Measurements from ENCODE around the gene C9orf43.
"Not testable (repeated sequence)": the region's sequence is repeated elsewhere in the genome, so short reads cannot be mapped to it uniquely, and the experiment has no call there.

Gene C9orf43, protein sequence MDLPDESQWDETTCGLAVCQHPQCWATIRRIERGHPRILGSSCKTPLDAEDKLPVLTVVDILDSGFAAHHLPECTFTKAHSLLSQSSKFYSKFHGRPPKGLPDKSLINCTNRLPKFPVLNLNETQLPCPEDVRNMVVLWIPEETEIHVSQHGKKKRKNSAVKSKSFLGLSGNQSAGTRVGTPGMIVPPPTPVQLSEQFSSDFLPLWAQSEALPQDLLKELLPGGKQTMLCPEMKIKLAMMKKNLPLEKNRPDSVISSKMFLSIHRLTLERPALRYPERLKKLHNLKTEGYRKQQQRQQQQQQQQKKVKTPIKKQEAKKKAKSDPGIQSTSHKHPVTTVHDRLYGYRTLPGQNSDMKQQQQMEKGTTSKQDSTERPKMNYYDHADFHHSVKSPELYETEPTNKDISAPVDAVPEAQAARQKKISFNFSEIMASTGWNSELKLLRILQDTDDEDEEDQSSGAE

DNA sequence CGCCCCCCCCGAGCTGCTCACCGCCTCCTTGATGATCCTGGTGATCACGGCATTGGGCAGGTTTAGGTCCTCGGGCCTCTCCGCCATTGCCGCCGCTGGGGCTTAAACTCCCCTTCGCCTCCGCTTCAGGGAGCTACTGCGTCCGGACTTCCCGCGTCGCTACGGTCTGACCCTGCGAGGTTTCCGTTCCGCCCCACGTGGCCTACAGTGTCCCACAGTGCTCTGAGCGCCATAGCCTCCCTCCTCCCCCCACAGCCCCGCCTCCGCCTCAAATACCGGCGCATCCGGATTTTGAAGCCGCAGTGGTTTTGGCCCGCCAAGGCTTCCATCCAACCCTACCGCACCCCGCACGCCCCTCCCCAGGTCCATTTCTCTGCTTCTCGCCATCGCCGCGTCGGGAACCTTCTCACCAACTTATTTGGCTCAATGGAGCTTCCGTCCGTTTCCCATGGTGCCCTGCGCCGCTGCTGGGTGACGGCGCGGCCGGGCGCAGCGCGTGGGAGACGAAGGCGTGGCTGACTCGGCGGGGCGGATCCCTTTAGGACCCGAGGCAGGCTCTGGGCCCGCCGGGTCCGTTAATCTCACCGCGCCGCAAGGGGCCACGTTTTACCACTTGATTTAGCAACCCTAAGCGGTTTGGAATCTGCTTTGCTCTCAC lies at the start of gene C9orf43, which contains the start of gene POLE3:
Gene C9orf43 (plus strand): TSS at position 541 of the 658 bp plus-strand sequence. CDS start 2,747 bp downstream, outside the sequence.
Gene POLE3 (minus strand): TSS at position 469 of the 658 bp plus-strand sequence. CDS start 382 bp downstream, at position 87.
- DNase-seq = peak; percentile 73 to 99 (median 94)

DNA sequence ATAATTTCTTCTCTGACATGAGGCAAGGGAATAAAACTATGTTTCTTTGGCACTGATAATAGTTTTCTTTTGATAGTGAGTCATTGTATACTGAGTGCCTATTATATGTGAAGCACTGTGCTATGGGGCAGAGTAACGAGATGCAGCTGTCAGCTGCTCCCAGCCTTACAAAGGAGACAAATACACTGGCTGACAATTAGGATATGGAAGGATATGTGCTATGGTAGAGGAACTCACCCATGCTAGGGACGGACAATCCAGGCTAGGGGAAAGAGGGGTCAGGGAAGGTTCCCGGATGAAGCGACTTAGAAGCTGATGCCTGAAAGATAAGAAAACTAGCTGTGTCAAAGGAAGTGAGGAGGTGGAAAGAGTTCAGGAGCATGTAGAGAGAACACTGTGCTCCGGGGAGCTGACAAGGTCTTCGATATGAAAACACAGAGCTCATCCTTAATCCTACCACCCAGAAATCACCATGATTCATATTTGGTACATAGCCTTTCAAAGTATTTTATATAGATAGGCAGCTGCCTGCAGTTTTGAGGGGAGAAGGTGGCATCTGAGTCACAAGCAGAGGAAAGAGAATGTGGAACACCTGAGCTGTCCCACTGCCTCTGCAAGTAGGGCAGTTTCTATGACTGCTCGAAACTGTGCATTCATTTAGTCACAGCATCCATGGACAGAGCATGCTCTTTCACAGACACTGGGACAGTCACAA lies 49.1 kb upstream of the C9orf43 start:
- DNase-seq = peak in 3 of 51 donors; percentile 12 to 69 (median 25)

DNA sequence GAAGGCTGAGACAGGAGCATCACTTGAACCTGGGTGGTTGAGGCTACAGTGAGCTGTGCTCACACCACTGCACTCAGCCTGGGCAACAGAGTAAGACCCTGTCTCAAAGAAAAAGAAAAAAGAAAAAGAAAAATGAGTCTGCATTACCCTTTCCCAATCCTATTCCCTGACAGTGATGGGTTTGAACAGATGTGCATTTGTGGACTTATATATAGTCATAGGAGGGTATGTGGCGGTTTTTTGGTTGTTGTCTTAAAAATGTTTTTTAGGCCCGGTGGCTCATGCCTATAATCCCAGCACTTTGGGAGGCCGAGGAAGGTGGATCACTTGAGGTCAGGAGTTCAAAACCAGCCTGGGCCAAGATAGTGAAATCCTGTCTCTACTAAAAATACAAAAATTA lies 47.2 kb upstream of the C9orf43 start:
- no peak for DNase-seq

DNA sequence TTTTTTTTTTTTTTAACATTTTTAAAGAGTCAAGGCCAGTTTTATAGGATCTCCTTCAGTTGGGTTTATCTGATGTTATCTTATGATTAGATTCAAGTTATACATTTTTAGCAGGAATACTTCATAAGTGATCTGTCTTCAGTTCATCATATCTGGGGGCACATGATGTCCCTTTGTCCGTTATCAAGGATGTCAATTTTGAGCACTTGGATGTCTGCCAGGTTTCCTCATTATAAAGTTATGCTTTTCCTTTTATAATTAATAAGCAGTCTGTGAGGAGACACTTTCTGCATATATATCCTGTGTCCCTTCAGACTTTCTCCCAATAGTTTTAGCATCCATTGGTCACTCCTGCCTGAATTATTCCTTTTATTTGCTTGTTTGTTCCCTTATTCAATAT lies 45.6 kb upstream of the C9orf43 start:
- DNase-seq = no peak

DNA sequence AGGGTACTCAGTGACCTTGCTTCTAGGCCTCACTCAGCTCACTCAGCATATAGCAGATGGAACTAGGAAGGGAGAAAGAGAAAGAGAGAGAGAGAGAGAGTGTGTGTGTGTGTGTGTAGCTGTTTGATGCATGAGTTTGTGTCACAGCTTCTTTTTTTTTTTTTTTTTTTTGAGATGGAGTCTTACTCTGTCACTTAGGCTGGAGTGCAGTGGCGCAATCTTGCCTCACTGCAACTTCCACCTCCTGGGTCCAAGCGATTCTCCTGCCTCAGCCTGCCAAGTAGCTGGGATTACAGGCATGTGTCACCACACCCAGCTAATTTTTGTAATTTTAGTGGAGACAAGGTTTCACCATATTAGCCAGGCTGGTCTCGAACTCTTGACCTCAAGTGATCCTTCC lies 44.9 kb upstream of the C9orf43 start:
- not testable (repeated sequence) for DNase-seq

DNA sequence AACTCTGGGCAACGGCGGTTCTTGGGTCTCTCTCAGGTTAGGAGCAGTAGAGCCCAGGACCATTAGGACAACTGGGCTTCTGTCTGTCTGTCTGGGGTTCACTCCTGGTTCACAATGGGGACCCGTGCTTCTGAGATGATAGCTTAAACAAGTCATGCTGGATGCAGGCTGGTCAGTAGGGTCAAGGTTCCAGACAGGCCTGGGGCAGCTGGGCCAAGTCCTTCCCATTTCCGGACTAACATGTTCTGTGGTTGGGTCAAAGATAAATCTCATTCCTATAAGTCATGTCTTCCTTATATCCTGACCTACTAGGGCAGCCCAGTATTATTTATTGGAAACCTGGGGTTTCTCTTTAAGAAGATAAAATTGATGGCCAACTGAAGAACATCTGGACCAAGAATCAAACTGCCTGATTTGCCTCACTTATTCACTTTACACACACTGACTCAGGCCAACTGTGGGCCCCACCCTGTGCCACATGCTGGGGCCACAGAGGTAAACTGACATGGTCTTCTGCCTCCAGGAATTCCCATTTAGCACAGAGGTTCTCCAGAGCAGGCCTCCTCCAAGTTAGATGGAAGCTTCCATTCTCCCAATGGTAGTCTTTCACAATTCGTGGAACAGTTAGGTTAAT lies 42.1 kb upstream of the C9orf43 start:
- no peak for DNase-seq

DNA sequence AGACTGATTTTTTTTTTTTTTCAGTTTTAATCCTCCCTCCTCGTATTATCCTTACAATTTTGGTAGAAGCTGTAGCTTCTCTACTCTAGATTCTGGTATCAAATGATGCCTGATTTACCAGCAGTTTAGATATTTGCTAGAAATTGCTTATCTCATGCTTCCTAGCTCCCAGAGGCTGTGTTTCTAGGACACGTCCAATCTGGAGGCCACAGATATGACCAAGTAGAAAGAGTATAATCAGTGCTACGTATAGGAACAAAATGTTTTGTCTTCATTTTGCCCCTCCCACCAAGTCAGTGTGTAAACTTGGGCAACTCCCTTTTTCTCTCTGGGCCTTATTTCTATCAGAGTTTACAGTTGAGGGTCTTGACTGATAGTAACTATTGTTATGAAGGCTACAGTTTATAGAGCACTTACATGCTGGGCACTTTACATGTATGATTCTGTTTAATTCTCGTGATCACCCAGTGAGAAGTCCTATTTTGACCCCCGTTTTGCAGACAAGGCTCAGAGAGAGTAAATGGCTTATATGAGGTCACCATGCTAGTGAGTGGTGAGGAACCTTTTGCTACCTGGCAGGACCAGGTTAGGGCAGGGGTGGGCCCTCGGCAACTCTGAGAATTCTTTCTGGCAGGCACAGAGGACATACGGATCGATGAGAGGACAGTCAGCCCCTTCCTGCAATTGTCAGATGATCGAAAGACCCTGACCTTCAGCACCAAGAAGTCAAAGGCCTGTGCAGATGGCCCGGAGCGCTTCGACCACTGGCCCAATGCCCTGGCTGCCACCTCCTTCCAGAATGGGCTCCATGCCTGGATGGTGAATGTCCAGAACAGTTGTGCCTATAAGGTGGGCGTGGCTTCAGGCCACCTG lies 41.3 kb upstream of the C9orf43 start:
- DNase-seq = no peak

DNA sequence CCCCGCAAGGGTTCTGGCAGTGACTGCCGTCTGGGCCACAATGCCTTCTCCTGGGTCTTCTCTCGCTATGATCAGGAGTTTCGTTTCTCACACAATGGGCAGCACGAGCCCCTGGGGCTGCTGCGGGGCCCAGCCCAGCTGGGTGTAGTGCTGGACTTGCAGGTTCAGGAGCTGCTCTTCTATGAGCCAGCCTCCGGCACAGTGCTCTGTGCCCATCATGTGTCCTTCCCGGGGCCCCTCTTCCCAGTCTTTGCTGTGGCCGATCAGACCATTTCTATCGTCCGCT lies 40.7 kb upstream of the C9orf43 start:
- no peak for DNase-seq

DNA sequence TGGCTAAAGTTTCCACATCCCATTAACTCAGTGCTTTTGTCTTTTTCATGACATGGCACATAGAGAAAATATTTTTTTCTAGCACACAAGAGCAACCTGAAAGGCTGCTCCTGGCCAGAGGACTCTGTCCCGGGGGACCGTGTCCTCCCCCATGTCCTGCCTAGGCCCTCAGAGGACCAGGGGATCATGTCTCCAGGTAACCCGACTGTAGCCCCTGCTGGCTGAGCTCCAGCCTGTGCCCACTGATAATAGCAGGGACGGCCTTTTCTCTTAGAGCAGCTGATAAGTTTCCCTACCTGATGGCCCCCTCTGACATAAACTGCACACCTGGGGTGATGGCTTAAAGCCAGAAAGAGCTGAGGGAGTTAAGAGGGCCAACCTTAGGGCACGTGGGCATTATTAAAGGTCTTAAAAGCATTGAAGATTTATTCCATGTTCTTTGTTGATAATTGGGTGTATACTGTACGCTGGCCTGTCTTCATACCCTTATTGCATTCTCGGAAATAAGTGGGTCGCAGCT lies 39.7 kb upstream of the C9orf43 start:
- DNase-seq = no peak

DNA sequence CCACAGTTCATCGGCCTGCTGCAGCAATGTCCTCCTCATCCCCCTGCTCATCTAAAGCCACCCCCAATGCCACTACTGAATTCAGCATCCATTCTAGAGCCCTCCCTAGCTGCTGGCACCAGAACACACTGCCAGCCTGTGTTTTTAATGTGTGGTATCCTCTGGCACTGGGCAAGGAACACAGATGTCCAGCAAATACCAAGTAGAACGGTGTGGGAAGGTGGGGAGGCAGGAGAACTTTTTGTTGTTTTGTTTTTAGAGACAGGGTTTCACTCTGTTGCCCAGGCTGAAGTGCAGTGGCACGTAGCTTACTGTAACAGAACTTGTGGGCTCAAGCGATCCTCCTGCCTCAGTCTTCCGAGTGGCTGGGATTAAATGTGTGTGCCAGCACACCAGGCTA lies 38.5 kb upstream of the C9orf43 start:
- DNase-seq = no peak

DNA sequence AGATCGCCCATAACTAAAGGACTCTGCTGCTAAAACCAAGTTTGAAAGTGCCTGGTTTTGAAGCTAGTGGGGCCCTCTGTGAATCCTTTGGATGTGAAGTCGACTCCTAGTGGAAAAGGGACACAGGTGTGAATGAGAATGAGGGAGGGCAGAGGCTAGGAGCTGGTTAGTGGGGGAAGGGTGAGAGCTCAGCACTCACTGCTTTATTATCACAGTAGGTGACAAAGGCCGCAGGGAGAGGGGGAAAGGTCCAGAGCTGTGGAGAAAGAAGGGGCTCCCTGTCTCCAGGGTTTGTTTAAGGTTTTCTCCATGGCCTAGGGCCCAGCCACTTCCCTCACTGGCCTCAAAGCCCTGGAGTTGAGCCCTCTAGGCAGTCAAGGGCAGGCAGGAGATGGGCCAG lies 37.3 kb upstream of the C9orf43 start:
- DNase-seq = no peak

DNA sequence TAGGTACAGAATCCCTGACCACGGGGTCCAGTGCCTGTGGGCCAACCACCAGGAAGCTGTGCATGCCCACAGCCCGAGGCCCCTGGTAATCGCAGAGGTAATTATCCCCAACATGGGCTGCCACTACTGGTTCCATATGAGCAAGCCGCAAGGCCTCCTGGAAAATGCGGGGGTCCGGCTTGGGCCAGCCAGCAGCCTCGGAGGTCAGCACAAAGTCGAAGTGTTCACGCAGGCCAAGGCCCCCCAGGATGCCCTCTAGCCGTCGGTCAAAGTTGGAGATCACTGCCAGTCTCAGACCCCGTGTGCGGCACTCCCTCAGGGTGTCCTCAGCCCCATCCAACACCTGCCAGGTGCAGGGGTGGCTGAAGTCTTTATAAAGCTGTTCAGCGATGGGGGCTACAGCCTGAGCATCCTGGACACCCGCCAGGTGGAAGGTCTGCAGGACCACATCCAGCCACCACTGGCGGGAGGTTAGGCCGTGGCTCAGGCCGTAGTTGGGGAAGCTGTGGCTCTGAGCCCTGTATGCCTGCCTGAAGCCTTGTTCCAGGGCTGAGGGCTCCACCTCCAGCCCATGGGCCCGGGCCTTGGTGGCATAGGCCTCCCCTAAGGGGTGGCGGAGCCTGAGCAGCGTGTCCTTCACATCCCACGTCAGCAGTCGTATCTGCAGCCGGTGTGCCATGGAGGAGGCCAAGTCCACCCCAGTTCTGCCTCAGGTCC lies 36.7 kb upstream of the C9orf43 start:
- DNase-seq = no peak

DNA sequence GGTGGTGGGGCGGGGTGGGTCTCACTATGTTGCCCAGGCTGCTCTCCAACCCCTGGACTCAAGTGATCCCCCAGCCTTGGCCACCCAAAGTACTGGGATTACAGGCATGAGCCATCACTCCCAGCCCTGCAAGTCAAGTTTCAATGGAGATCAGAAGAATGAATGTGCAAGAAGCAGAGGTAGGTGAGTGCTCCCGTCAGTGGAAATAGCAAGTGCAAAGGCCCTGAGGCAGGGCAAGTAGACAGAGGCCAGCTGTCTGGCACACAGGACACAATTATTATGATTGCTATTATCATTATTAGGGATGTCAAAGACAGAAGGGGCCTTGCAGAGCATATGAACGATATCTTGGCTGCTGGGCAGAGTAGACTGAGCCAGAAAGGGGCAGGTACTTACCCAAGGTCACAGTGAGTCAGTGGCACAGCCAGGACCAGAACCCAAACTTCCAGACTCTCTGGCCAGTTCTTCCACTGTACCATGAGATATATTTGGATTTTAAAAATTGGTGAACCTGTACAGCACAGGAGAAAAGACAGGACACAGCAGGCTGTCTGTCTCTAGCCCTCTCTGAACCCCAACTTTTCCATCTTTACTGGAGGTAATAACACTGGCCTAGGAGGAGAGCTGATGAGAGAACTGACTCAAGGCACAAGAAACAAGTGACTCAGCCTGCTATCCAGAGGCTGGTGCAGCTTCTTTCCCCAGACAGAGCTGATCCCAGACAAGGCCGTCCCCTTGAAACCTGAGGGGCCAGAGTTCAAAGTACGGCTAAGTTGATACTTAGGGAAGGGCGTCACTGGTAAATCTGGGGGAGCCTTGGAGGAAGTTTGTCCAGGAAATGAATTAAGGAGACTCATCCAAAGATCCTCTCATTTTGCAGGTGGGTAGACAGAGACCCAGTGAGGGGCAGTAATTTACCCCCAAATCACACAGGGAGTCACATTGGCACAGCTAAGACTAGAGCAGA lies 35.2 kb upstream of the C9orf43 start:
- no peak for DNase-seq

DNA sequence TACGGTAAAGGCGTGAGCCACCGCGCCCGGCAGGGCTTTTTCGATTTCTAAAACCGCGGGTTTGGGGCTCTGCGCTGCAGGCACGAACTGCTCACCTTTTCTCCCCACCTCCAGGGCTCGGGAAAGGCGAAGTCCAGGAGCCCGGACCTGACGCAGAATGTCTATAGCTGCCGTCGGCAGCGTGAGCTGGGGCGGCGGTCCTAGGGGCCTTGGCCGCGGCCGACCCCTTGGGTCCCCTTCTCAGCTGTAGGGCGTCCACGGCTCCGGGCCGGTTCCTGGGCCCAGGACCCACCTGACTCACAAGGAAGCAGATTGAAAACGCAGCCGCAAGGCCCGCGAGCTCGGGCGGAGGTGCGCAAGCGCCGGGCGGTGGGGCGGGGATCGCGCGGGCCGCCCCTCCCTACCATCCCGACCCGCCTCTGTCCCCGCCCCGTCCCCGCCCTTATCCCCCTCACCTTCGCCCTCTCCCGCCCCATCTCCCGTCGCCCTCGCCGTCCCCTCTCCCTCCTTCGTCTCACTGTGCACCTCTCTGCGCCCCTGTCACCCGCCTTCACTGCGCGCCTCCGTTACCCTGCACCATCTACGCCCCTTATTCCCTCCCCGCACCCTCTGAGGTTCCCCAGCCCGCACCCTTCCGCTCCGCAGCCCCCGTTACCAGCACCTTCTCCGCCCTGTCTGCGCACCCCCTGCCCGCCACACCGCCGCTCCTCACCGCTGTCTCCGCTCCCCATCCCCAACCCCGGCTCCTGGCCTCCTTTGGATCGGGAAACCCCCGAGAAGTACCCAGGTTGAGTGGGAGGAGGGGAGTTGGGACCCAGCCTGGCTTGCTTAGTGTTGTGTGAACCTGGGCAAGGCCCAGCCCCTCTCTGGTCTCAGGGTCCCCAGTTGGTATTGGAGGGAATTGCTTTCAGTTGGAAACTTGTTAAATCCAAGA lies 33.6 kb upstream of the C9orf43 start, which contains the start of gene HDHD3:
Gene HDHD3 (minus strand): TSS at position 353 of the 934 bp plus-strand sequence. CDS start 2,632 bp downstream, outside the sequence.
- DNase-seq = peak in 46 of 51 donors; percentile 13 to 82 (median 59)

DNA sequence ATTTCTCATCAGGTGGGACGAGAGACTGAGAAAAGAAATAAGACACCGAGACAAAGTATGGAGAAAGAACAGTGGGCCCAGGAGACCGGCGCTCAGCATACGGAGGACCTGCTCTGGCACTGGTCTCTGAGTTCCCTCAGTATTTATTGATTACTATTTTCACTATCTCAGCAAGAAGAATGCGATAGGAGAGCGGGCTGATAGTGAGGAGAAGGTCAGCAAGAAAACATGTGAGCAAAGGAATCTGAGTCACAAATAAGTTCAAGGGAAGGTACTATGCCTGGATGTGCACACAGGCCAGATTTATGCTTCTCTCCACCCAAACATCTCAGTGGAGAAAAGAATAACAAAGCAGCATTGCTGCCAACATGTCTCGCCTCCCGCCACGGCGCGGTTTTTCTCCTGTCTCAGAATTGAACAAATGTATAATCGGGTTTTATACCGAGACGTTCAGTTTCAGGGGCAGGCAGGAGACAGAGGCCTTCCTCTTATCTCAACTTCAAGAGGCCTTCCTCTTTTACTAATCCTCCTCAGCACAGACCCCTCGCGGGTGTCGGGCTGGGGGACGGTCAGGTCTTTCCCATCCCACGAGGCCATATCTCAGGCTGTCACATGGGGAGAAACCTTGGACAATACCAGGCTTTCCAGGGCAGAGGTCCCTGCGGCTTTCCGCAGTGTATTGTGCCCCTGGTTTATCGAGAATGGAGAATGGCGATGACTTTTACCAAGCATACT lies 31.3 kb upstream of the C9orf43 start:
- not testable (repeated sequence) for DNase-seq

DNA sequence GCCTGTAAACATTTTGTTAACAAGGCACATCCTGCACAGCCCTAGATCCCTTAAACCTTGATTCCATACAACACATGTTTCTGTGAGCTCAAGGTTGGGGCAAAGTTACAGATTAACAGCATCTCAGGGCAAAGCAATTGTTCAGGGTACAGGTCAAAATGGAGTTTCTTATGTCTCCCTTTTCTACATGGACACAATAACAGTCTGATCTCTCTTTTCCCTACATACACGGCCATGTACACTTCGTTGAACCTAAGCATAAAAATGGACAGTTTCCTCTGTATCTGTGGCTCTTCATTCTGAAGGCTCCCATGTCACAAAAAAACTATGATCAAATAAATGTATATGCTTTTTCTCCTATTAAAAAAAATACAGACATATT lies 30.7 kb upstream of the C9orf43 start:
- DNase-seq = not testable (repeated sequence)
